ENCODE measurements around the gene OLFML3.
A peak's percentile ranks its signal among the peaks of the same experiment; 100 is the strongest.

Gene OLFML3

GRCh38 chr1:113975211-113975895, 3.9 kb upstream of the OLFML3 start:
- no peak for ATAC-seq
- H3K27me3 Mint-ChIP-seq: no peaks in the 10 kb centered on the region

DNA sequence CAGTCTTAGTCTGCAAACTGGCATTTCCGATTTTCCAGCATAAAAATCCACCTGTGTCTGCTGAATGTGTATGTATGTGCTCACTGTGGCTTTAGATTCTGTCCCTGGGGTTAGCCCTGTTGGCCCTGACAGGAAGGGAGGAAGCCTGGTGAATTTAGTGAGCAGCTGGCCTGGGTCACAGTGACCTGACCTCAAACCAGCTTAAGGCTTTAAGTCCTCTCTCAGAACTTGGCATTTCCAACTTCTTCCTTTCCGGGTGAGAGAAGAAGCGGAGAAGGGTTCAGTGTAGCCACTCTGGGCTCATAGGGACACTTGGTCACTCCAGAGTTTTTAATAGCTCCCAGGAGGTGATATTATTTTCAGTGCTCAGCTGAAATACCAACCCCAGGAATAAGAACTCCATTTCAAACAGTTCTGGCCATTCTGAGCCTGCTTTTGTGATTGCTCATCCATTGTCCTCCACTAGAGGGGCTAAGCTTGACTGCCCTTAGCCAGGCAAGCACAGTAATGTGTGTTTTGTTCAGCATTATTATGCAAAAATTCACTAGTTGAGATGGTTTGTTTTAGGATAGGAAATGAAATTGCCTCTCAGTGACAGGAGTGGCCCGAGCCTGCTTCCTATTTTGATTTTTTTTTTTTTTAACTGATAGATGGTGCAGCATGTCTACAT, 2.5 kb upstream of the OLFML3 start:
- H3K36me3 Mint-ChIP-seq: peaks cover 34% of the 10 kb centered on the region

More at GRCh38 chr1:113975211-113975895, 3.9 kb upstream of the OLFML3 start:
- Mint-ChIP-seq H3K27ac (peak overlapping the region; percentile 33), H3K9me3 (no peaks in the 10 kb centered on the region), H3K36me3 (peaks cover 39% of the 10 kb centered on the region), H3K4me3 (no peak overlapping the region), H3K4me1 (peaks cover 7% of the 10 kb centered on the region)

GRCh38 chr1:113977906-113978305, 1.4 kb upstream of the OLFML3 start:
- Mint-ChIP-seq H3K27me3 (no peaks in the 10 kb centered on the region), H3K27ac (no peak overlapping the region), H3K4me1 (peaks cover 7% of the 10 kb centered on the region), H3K4me3 (no peak overlapping the region), H3K9me3 (no peaks in the 10 kb centered on the region), H3K36me3 (peaks cover 24% of the 10 kb centered on the region)
- ATAC-seq: no peak

More for the DNA sequence above, 2.5 kb upstream of the OLFML3 start:
- no peaks in the 10 kb centered on the region for H3K9me3 Mint-ChIP-seq
- H3K4me1 Mint-ChIP-seq: peaks cover 7% of the 10 kb centered on the region
- H3K4me3 Mint-ChIP-seq: no peak overlapping the region
- H3K27me3 Mint-ChIP-seq: no peaks in the 10 kb centered on the region
- no peak overlapping the region for H3K27ac Mint-ChIP-seq
- ATAC-seq: peak; percentile 15

DNA sequence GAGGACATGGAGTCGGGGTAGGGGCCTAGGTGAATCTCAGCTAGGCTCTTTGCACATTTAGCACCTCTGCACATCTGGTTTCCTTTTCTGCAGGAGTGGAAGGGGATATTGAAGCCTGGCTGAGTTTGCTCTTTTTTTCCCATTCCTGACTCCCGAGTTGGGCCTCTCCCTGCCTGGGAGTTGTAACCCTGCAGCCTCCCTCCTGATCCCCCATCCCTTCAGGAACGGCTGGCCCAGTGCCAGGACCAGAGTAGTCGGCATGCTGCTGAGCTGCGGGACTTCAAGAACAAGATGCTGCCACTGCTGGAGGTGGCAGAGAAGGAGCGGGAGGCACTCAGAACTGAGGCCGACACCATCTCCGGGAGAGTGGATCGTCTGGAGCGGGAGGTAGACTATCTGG, 836 bp downstream of the OLFML3 start:
- no peaks in the 10 kb centered on the region for H3K9me3 Mint-ChIP-seq
- ATAC-seq: no peak
- no peaks in the 10 kb centered on the region for H3K27me3 Mint-ChIP-seq
- peaks cover 9% of the 10 kb centered on the region for H3K36me3 Mint-ChIP-seq
- no peak overlapping the region for H3K27ac Mint-ChIP-seq
- peaks cover 7% of the 10 kb centered on the region for H3K4me1 Mint-ChIP-seq
- H3K4me3 Mint-ChIP-seq: no peak overlapping the region

DNA sequence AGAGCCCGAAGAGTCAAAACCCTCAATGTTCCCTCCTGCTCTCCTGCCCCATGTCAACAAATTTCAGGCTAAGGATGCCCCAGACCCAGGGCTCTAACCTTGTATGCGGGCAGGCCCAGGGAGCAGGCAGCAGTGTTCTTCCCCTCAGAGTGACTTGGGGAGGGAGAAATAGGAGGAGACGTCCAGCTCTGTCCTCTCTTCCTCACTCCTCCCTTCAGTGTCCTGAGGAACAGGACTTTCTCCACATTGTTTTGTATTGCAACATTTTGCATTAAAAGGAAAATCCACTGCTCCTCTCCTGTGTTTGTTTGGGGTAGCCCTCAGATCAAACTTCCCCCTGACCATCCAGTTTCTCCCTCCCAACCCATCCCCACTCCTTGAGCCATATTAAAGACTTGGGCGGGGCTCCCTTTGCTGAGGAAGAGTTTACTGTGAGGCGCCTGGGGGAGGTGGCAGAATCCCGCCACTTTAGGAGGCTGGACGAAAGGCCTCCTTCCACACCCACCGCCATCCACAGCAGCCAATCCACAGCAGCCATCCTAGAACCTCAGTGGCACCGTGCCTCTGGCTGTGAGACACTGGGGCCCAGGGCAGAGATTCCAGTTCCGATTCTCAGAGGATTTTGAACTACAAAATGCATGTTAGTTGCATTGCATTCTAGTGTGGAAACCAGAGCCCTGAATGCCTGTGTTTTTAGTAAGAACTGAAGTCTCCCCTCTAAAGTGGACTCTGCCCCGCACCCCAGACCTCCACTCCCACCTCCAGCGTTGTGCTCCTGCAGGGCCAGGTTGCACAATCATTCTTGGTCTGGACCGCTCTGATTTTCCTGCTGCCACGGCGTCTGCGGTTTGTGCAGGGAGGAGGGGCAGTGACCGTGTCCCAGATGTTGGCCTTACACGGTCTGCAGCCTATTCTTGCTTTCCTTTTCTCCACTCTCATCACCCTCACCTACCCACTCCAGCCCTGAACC, 3.0 kb downstream of the OLFML3 start:
- no peaks in the 10 kb centered on the region for H3K9me3 Mint-ChIP-seq
- no peaks in the 10 kb centered on the region for H3K27me3 Mint-ChIP-seq
- no peak overlapping the region for H3K27ac Mint-ChIP-seq
- peaks cover 7% of the 10 kb centered on the region for H3K4me1 Mint-ChIP-seq
- no peaks in the 10 kb centered on the region for H3K36me3 Mint-ChIP-seq
- no peak overlapping the region for H3K4me3 Mint-ChIP-seq
- no peak for ATAC-seq

DNA sequence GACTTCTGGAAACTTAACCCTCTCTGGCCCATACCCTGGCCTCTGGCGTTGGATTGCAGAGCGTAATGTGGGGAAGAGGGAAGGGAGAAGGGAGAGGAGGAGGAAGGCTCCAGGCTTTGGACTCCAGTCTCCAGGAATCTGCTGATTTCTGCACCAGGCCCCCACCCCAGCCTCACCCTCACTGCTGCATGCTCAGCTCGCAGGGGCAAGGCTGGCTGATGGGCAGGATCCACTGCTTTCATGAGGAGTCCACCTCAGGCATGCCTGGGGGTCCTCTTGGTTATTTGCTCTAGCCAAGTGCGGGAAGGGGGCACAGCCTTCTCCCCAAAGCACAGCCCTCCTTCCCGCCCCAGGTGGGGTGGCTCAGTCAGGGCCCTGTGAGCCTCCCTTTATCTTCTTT, 3.7 kb downstream of the OLFML3 start:
- Mint-ChIP-seq H3K27me3 (no peaks in the 10 kb centered on the region), H3K9me3 (no peaks in the 10 kb centered on the region), H3K27ac (no peak overlapping the region), H3K36me3 (no peaks in the 10 kb centered on the region), H3K4me3 (no peak overlapping the region), H3K4me1 (peaks cover 7% of the 10 kb centered on the region)
- no peak for ATAC-seq

GRCh38 chr1:113983391-113983790, 4.1 kb downstream of the OLFML3 start:
- H3K36me3 Mint-ChIP-seq: no peaks in the 10 kb centered on the region
- H3K27ac Mint-ChIP-seq: no peak overlapping the region
- H3K9me3 Mint-ChIP-seq: no peaks in the 10 kb centered on the region
- H3K4me3 Mint-ChIP-seq: no peak overlapping the region
- H3K4me1 Mint-ChIP-seq: peaks cover 6% of the 10 kb centered on the region
- no peak for ATAC-seq
- H3K27me3 Mint-ChIP-seq: no peaks in the 10 kb centered on the region

- ATAC-seq: no peak
- Mint-ChIP-seq H3K4me1 (peaks cover 2% of the 10 kb centered on the region), H3K36me3 (no peaks in the 10 kb centered on the region), H3K27me3 (peaks cover 3% of the 10 kb centered on the region), H3K9me3 (peaks cover under 1% of the 10 kb centered on the region), H3K4me3 (no peak overlapping the region), H3K27ac (no peak overlapping the region)
Measured at GRCh38 chr1:113983826-113984225, 4.6 kb downstream of the OLFML3 start.

DNA sequence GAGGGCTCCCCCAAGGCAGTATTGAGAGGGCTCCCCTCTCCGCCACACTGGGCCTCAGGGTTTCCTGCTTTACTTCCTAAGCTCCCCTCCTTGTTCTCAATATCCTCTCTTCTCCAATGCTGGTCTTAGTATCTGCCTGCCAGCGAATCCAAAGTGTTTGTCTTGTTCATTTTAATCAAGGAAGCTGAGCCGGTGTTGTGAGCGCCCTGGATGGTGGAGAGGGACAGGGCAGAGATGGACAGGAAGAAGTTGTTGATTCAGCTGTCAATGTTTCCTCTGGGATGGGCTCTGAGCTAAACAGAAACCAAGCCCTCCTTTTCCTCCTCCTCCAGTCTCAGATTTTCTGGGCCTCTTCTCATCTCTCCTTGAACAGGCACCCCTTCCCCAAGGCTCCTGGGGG, 5.4 kb downstream of the OLFML3 start:
- H3K9me3 Mint-ChIP-seq: peaks cover 5% of the 10 kb centered on the region
- H3K4me3 Mint-ChIP-seq: no peak overlapping the region
- no peak for ATAC-seq
- no peaks in the 10 kb centered on the region for H3K4me1 Mint-ChIP-seq
- H3K27me3 Mint-ChIP-seq: peaks cover 12% of the 10 kb centered on the region
- no peak overlapping the region for H3K27ac Mint-ChIP-seq
- H3K36me3 Mint-ChIP-seq: no peaks in the 10 kb centered on the region

DNA sequence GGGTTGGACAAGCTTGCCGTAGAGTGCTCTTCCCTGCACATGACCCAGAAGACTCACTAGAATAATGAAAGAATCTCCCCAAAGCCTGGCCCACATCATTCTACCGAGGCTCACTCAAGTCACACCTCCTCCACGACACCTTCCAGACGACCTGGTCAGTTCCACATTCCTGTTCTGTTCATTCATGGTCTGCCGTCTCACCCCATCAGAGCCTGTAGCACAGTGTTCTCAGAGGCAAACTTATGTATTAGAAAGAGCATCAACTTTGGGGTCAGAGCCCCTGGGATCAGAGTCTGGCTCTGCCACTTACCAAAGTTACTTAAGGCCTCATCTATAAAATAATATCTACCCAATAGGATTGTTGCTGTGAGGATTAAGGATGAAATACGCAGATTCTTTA, 7.5 kb downstream of the OLFML3 start:
- no peaks in the 10 kb centered on the region for H3K4me1 Mint-ChIP-seq
- ATAC-seq: no peak
- peaks cover 5% of the 10 kb centered on the region for H3K9me3 Mint-ChIP-seq
- no peak overlapping the region for H3K27ac Mint-ChIP-seq
- no peaks in the 10 kb centered on the region for H3K36me3 Mint-ChIP-seq
- H3K4me3 Mint-ChIP-seq: no peak overlapping the region
- peaks cover 33% of the 10 kb centered on the region for H3K27me3 Mint-ChIP-seq

DNA sequence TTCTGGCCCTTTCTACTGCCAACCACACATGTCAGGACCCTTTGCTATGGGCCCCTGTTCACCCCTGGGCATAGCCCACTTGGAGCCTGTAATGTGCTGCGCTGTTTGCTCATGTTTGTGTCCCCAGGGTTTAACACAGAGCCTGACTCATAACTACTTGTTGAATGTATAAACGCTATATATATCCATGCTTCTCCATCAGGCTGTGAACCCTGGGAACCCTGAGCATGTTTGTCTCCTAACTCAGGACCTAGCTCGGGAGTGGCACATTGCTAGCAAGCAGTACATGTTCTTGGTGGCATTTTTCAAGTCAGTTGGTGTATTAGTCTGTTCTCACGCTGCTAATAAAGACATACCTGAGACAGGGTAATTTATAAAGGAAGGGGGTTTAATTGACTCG, 8.0 kb downstream of the OLFML3 start:
- peaks cover 5% of the 10 kb centered on the region for H3K9me3 Mint-ChIP-seq

GRCh38 chr1:113990530-113990929, 11.3 kb downstream of the OLFML3 start:
- Mint-ChIP-seq H3K4me1 (no peaks in the 10 kb centered on the region), H3K27ac (no peak overlapping the region), H3K9me3 (peaks cover 21% of the 10 kb centered on the region), H3K36me3 (peaks cover 10% of the 10 kb centered on the region), H3K27me3 (peaks cover 50% of the 10 kb centered on the region), H3K4me3 (no peak overlapping the region)
- no peak for ATAC-seq

More for the DNA sequence above, 8.0 kb downstream of the OLFML3 start:
- peaks cover 34% of the 10 kb centered on the region for H3K27me3 Mint-ChIP-seq
- H3K27ac Mint-ChIP-seq: no peak overlapping the region
- no peaks in the 10 kb centered on the region for H3K36me3 Mint-ChIP-seq
- no peak overlapping the region for H3K4me3 Mint-ChIP-seq
- ATAC-seq: no peak
- no peaks in the 10 kb centered on the region for H3K4me1 Mint-ChIP-seq

GRCh38 chr1:113990961-113991360, 11.7 kb downstream of the OLFML3 start:
- no peak overlapping the region for H3K4me3 Mint-ChIP-seq
- H3K4me1 Mint-ChIP-seq: no peaks in the 10 kb centered on the region
- H3K27me3 Mint-ChIP-seq: peaks cover 50% of the 10 kb centered on the region
- no peak for ATAC-seq
- no peak overlapping the region for H3K27ac Mint-ChIP-seq
- H3K36me3 Mint-ChIP-seq: peaks cover 12% of the 10 kb centered on the region
- H3K9me3 Mint-ChIP-seq: peaks cover 23% of the 10 kb centered on the region

DNA sequence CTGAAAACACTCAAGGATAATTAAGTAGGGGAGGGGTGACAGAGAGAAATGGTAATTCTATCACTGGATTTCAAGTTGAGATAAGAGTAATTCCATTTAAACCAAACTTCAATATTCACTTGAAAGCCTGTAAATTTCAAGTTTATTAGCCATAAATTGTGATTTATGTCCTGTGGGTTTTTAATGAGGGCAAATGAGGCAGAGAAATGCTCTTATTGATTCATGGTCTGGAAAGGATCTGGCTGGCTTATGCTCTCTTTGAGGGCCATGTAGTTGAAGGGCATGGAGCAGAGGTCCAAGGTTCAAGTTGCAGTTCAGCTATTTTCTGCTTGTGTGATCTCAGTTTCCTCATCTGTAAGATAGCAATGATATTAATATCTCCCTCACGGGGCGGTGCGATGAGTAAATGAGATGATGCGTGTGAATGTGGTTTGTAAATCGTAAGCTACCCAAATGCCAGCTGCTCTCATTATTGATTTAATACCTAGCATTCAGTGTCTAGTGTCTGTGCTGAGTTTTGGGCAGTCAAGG, 12.3 kb downstream of the OLFML3 start:
- Mint-ChIP-seq H3K9me3 (peaks cover 23% of the 10 kb centered on the region), H3K36me3 (peaks cover 12% of the 10 kb centered on the region), H3K27me3 (peaks cover 50% of the 10 kb centered on the region), H3K4me1 (no peaks in the 10 kb centered on the region), H3K27ac (no peak overlapping the region), H3K4me3 (no peak overlapping the region)
- ATAC-seq: no peak

GRCh38 chr1:113993072-113993471, 13.8 kb downstream of the OLFML3 start:
- H3K27me3 Mint-ChIP-seq: peaks cover 50% of the 10 kb centered on the region
- H3K27ac Mint-ChIP-seq: no peak overlapping the region
- peaks cover 23% of the 10 kb centered on the region for H3K9me3 Mint-ChIP-seq
- ATAC-seq: no peak
- no peak overlapping the region for H3K4me3 Mint-ChIP-seq
- H3K36me3 Mint-ChIP-seq: peaks cover 12% of the 10 kb centered on the region
- no peaks in the 10 kb centered on the region for H3K4me1 Mint-ChIP-seq
